Neural cell (in vitro differentiated cells): ENCODE data around the gene COL1A1. TPM values are rescaled to one million over a fixed set of nuclear protein-coding genes. Genes with fewer than 3 reads are reported as not detected.

Experiments used
- H2AFZ ChIP-seq: fragments of 200-600, 300-800 bp; sonication (generic), shearing (Covaris generic); 2 replicates; pipeline ENCODE4 v1.6.0; 2014; ENCODE audit warnings: low read depth, mild to moderate bottlenecking, antibody characterized with exemption, low read length, moderate library complexity
- H3F3A ChIP-seq: fragments of 200-600 bp; shearing (Covaris generic); 2 replicates; pipeline ENCODE4 v1.6.1; 2016; ENCODE audit warnings: mild to moderate bottlenecking, moderate library complexity, mixed read lengths, antibody characterized with exemption, low read length; ENCODE audit not compliant: insufficient read depth, poor library complexity, severe bottlenecking
- H3K27ac ChIP-seq: fragments of 200-600, 300-800 bp; sonication (generic), shearing (Covaris generic); 2 replicates; pipeline ENCODE4 v1.5.1; 2014; ENCODE audit warnings: mild to moderate bottlenecking, low read length, moderate library complexity
- H3K27me3 ChIP-seq: fragments of 300-800, 200-600 bp; sonication (generic), shearing (Covaris generic); 2 replicates; pipeline ENCODE4 v1.6.0; 2014; ENCODE audit warnings: mild to moderate bottlenecking, low read depth, low read length, moderate library complexity; ENCODE audit not compliant: insufficient read depth
- H3K36me3 ChIP-seq: fragments of 300-800, 200-600 bp; sonication (generic), shearing (Covaris generic); 2 replicates; pipeline ENCODE4 v1.5.1; 2014; ENCODE audit warnings: mild to moderate bottlenecking, antibody characterized with exemption, low read length, moderate library complexity; ENCODE audit not compliant: insufficient read depth
- H3K4me2 ChIP-seq: fragments of 300-800, 200-600 bp; sonication (generic), shearing (Covaris generic); 2 replicates; pipeline ENCODE4 v1.6.0; 2014; ENCODE audit warnings: mild to moderate bottlenecking, low read length
- H3K4me3 ChIP-seq: fragments of 300-800, 200-600 bp; sonication (generic), shearing (Covaris generic); 2 replicates; pipeline ENCODE4 v1.5.1; 2014; ENCODE audit warnings: mild to moderate bottlenecking, low read length, moderate library complexity
- H3K79me2 ChIP-seq: fragments of 200-600 bp; shearing (Covaris generic); replicated peaks from 2 replicates; pipeline ENCODE4 v1.6.0; 2014; ENCODE audit warnings: mild to moderate bottlenecking, low read length, moderate library complexity; ENCODE audit not compliant: insufficient read depth
- H3K9ac ChIP-seq: fragments of 300-800, 200-600 bp; sonication (generic), shearing (Covaris generic); 2 replicates; pipeline ENCODE4 v1.6.1; 2016; ENCODE audit warnings: mild to moderate bottlenecking, low read length, mixed read lengths
- H3K9me2 ChIP-seq: fragments of 200-600 bp; shearing (Covaris generic); 2 replicates; pipeline ENCODE4 v1.6.1; 2016; ENCODE audit warnings: mild to moderate bottlenecking, low read length, mixed read lengths; ENCODE audit not compliant: insufficient read depth
- H3K9me3 ChIP-seq: fragments of 200-600, 300-800 bp; sonication (generic), shearing (Covaris generic); 2 replicates; pipeline ENCODE4 v1.6.1; 2016; ENCODE audit warnings: mild to moderate bottlenecking, mixed run types, low read length, moderate library complexity, mixed read lengths
- H4K20me1 ChIP-seq: fragments of 200-600 bp; shearing (Covaris generic); 2 replicates; pipeline ENCODE4 v1.6.1; 2016; ENCODE audit warnings: mild to moderate bottlenecking, mixed run types; ENCODE audit not compliant: insufficient read depth
- EP300 ChIP-seq: fragments of 450-650 bp; conservative IDR thresholded peaks from 2 replicates; pipeline ENCODE4 v1.6.1; 2014; ENCODE audit warnings: antibody characterized with exemption, mild to moderate bottlenecking, moderate library complexity; ENCODE audit not compliant: poor library complexity, severe bottlenecking
- EZH2 ChIP-seq: fragments of 200-600, 300-800 bp; shearing (Covaris generic), sonication (generic); IDR thresholded peaks from 2 replicates; pipeline ENCODE4 v1.6.1; 2014; ENCODE audit warnings: antibody characterized with exemption, low read length, borderline replicate concordance, mild to moderate bottlenecking; ENCODE audit not compliant: insufficient read depth, poor library complexity, severe bottlenecking
- MXI1 ChIP-seq: fragments of 450-650 bp; conservative IDR thresholded peaks from 2 replicates; pipeline ENCODE4 v1.6.1; 2014; ENCODE audit warnings: antibody characterized with exemption, mild to moderate bottlenecking; ENCODE audit not compliant: poor library complexity, severe bottlenecking
- POLR2AphosphoS5 ChIP-seq: IDR thresholded peaks from 2 replicates; pipeline ENCODE4 v1.6.1; 2012
- RAD21 ChIP-seq: fragments of 450-650 bp; conservative IDR thresholded peaks from 2 replicates; pipeline ENCODE4 v1.6.1; 2014; ENCODE audit warnings: antibody characterized with exemption, mild to moderate bottlenecking, moderate library complexity
- SMC3 ChIP-seq: fragments of 450-650 bp; conservative IDR thresholded peaks from 2 replicates; pipeline ENCODE4 v1.6.1; 2014; ENCODE audit warnings: antibody characterized with exemption, mild to moderate bottlenecking, moderate library complexity; ENCODE audit not compliant: poor library complexity
- TAF1 ChIP-seq: IDR thresholded peaks from 2 replicates; pipeline ENCODE4 v1.6.1; 2012; ENCODE audit warnings: low read depth
- polyA plus RNA-seq: library from polyadenylated mRNA; depleted of rRNA; stranded (reverse); fragments of >200 nt; gene quantifications from 2 replicates; pipeline ENCODE4 v1.2.3, GENCODE V29; 2014
- TF ChIP-seq, protein P1 (sequence below): fragments of 450-650 bp; IDR thresholded peaks from 2 replicates; pipeline ENCODE4 v1.5.1; 2014; ENCODE audit warnings: antibody characterized with exemption, mild to moderate bottlenecking, moderate library complexity; ENCODE audit not compliant: poor library complexity, severe bottlenecking
- TF ChIP-seq, protein P2 (sequence below): IDR thresholded peaks from 2 replicates; pipeline ENCODE4 v1.6.1; 2012; ENCODE audit warnings: borderline replicate concordance

COL1A1 gene
- polyA plus RNA-seq, 1 donor from 2014 or later, result 0.14 TPM

DNA sequence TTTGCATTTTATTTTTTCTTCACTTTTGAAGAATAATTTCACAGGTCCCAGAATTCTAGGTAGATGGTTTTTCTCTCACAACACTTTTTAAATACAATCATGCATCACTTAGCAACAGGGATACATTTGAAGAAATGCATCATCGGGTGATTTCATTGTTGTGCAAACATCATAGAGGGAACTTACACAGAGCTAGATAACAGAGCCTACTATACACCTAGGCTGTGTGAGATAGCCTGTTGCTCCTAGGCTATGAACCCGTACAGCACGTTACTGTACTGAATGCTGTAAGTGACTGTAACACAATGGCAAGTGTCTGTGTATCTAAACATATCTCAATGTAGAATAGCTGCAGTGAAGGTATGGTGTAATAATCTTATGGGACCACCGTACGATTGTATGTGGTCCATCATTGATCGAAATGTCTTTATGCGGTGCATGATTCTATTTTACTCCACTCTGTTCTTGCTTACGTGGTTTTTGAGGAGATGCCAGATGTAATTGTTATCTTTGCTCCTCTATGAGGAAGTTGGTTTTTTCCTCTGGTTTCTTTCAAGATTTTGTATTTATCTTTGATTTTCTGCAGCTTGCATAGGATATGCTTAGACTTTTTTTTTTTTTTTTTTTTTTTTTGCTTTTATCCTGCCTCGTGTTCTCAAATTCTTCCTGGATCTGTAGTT, 37.3 kb upstream of the COL1A1 start:
- H2AFZ ChIP-seq, result no peak overlapping the region
- no peaks in the 10 kb centered on the region for H3K9me3 ChIP-seq

GRCh38 chr17:50237901-50238300, 36.5 kb upstream of the COL1A1 start:
- Histone ChIP-seq H3K4me3 (no peak overlapping the region), H3K9me2 (no peaks in the 10 kb centered on the region), H3K4me2 (no peak overlapping the region), H3K36me3 (no peaks in the 10 kb centered on the region), H3K27me3 (no peaks in the 10 kb centered on the region), H3K79me2 (no peaks in the 10 kb centered on the region), H3K27ac (no peak overlapping the region), H4K20me1 (no peaks in the 10 kb centered on the region), H3K9me3 (no peaks in the 10 kb centered on the region), H3K9ac (no peak overlapping the region), H3F3A (no peaks in the 10 kb centered on the region), H2AFZ (no peak overlapping the region)
- no peak for TF ChIP-seq SMC3
- TF ChIP-seq POLR2AphosphoS5, result no peak
- TF ChIP-seq, protein P1, sequence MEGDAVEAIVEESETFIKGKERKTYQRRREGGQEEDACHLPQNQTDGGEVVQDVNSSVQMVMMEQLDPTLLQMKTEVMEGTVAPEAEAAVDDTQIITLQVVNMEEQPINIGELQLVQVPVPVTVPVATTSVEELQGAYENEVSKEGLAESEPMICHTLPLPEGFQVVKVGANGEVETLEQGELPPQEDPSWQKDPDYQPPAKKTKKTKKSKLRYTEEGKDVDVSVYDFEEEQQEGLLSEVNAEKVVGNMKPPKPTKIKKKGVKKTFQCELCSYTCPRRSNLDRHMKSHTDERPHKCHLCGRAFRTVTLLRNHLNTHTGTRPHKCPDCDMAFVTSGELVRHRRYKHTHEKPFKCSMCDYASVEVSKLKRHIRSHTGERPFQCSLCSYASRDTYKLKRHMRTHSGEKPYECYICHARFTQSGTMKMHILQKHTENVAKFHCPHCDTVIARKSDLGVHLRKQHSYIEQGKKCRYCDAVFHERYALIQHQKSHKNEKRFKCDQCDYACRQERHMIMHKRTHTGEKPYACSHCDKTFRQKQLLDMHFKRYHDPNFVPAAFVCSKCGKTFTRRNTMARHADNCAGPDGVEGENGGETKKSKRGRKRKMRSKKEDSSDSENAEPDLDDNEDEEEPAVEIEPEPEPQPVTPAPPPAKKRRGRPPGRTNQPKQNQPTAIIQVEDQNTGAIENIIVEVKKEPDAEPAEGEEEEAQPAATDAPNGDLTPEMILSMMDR, result no peak
- TF ChIP-seq EZH2, result no peak
- no peak for TF ChIP-seq EP300
- no peak for TF ChIP-seq RAD21
- TF ChIP-seq MXI1, result no peak
- no peak for TF ChIP-seq TAF1
- TF ChIP-seq, protein P2, sequence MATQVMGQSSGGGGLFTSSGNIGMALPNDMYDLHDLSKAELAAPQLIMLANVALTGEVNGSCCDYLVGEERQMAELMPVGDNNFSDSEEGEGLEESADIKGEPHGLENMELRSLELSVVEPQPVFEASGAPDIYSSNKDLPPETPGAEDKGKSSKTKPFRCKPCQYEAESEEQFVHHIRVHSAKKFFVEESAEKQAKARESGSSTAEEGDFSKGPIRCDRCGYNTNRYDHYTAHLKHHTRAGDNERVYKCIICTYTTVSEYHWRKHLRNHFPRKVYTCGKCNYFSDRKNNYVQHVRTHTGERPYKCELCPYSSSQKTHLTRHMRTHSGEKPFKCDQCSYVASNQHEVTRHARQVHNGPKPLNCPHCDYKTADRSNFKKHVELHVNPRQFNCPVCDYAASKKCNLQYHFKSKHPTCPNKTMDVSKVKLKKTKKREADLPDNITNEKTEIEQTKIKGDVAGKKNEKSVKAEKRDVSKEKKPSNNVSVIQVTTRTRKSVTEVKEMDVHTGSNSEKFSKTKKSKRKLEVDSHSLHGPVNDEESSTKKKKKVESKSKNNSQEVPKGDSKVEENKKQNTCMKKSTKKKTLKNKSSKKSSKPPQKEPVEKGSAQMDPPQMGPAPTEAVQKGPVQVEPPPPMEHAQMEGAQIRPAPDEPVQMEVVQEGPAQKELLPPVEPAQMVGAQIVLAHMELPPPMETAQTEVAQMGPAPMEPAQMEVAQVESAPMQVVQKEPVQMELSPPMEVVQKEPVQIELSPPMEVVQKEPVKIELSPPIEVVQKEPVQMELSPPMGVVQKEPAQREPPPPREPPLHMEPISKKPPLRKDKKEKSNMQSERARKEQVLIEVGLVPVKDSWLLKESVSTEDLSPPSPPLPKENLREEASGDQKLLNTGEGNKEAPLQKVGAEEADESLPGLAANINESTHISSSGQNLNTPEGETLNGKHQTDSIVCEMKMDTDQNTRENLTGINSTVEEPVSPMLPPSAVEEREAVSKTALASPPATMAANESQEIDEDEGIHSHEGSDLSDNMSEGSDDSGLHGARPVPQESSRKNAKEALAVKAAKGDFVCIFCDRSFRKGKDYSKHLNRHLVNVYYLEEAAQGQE, result no peak

More for the DNA sequence above, 37.3 kb upstream of the COL1A1 start:
- Histone ChIP-seq H3K27me3 (no peaks in the 10 kb centered on the region), H3F3A (no peaks in the 10 kb centered on the region), H3K9me2 (no peaks in the 10 kb centered on the region), H3K9ac (no peak overlapping the region), H3K79me2 (no peaks in the 10 kb centered on the region), H3K4me2 (no peak overlapping the region), H3K4me3 (no peak overlapping the region), H3K27ac (no peak overlapping the region), H3K36me3 (no peaks in the 10 kb centered on the region), H4K20me1 (no peaks in the 10 kb centered on the region)
- no peak for TF ChIP-seq POLR2AphosphoS5
- TF ChIP-seq, protein P1, result no peak
- TF ChIP-seq MXI1, result no peak
- TF ChIP-seq, protein P2, result no peak
- TF ChIP-seq RAD21, result no peak
- no peak for TF ChIP-seq EP300
- no peak for TF ChIP-seq SMC3
- no peak for TF ChIP-seq TAF1
- no peak for TF ChIP-seq EZH2
